Adrenal gland (tissue), 5 donors: ENCODE results near the gene PXYLP1.

Experiments
- POLR2A ChIP-seq, 2 donors: fragments of 450-650 bp; IDR thresholded peaks; one replicate each; pipeline ENCODE4 v1.6.1; 2017; ENCODE audit warnings: antibody characterized with exemption in 2 of 2, mild to moderate bottlenecking in 2 of 2, moderate library complexity in 1 of 2
- TF ChIP-seq, protein P1 (sequence below), 6 experiments: fragments of 450-650 bp in 4 of 6; fragments of 200-600 bp in 2 of 6; sonication (generic) in 1 of 6; IDR thresholded peaks; 1 replicate in 5 of 6; 2 replicates in 1 of 6; pipeline versions ENCODE4 v1.5.1 to v1.8.0; 2016 to 2021; ENCODE audit warnings: antibody characterized with exemption in 6 of 6, mild to moderate bottlenecking in 2 of 6, moderate library complexity in 1 of 6
- donor health status: DM: no; HTN: no; CAD: no.

GRCh38 chr3:141330718-141331376, 99.2 kb downstream of the PXYLP1 start:
- TF ChIP-seq, protein P1, sequence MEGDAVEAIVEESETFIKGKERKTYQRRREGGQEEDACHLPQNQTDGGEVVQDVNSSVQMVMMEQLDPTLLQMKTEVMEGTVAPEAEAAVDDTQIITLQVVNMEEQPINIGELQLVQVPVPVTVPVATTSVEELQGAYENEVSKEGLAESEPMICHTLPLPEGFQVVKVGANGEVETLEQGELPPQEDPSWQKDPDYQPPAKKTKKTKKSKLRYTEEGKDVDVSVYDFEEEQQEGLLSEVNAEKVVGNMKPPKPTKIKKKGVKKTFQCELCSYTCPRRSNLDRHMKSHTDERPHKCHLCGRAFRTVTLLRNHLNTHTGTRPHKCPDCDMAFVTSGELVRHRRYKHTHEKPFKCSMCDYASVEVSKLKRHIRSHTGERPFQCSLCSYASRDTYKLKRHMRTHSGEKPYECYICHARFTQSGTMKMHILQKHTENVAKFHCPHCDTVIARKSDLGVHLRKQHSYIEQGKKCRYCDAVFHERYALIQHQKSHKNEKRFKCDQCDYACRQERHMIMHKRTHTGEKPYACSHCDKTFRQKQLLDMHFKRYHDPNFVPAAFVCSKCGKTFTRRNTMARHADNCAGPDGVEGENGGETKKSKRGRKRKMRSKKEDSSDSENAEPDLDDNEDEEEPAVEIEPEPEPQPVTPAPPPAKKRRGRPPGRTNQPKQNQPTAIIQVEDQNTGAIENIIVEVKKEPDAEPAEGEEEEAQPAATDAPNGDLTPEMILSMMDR (IDR thresholded peaks at IDR 0.05), result no peak
- no peak for TF ChIP-seq POLR2A (IDR thresholded peaks at IDR 0.05)
